ENCODE data around the gene ZSCAN4. TPM values are rescaled to one million over a fixed set of nuclear protein-coding genes. Genes with fewer than 3 reads are reported as not detected.
A peak's percentile ranks its signal among the peaks of the same experiment; 100 is the strongest.

Gene ZSCAN4
- total RNA-seq, 1 experiment from 2014 or later = not detected

GRCh38 chr19:57632987-57633831, 35.5 kb upstream of the ZSCAN4 start, which contains the start of gene ZNF211:
TSS of gene ZNF211 (plus strand) at chr19:57633168. CDS start at chr19:57633347, 179 bp downstream.
- DNase-seq (ENCODE audit: unreplicated experiment) = peak; percentile 96
- no peaks in the 10 kb centered on the region for H3K27me3 Mint-ChIP-seq (ENCODE audit: insufficient read depth, unreplicated experiment)
- intact Hi-C loops (cut with micrococcal nuclease) = no loop called here
- H3K27ac Mint-ChIP-seq (ENCODE audit: low read depth, unreplicated experiment) = peak within 1 kb of the TSS; percentile 94
- H3K36me3 Mint-ChIP-seq (ENCODE audit: insufficient read depth, unreplicated experiment) = peaks cover 31% of the 10 kb centered on the region
- peaks cover 16% of the 10 kb centered on the region for H3K4me1 Mint-ChIP-seq (ENCODE audit: insufficient read depth, unreplicated experiment)
- peak within 1 kb of the TSS; percentile 96 for H3K4me3 Mint-ChIP-seq (ENCODE audit: unreplicated experiment)
- POLR2A ChIA-PET = interaction anchor here (0.6 to 2.2 kb wide), 16 partner anchors 9 to 270 kb away, joined by 3 to 16 read pairs (median 4); partner anchors contain the start of genes ZNF134, ZNF551, ZNF552 and ZNF586
- TF ChIP-seq CTCF (IDR thresholded peaks at IDR 0.05; ENCODE audit: unreplicated experiment) = no peak
- CTCF ChIA-PET = interaction anchor here (0.7 to 1.1 kb wide), 3 partner anchors 21 to 596 kb away, joined by 3 read pairs; partner anchors contain the start of gene ZNF544
- no TSS peak for BruUV-seq (replicated peaks)
- peaks cover 21% of the 10 kb centered on the region for H3K9me3 Mint-ChIP-seq (ENCODE audit: unreplicated experiment)

- intact Hi-C loops (cut with micrococcal nuclease) = no loop called here
- Mint-ChIP-seq H3K4me3 (ENCODE audit: unreplicated experiment) (peak overlapping the region; percentile 96), H3K4me1 (ENCODE audit: insufficient read depth, unreplicated experiment) (peaks cover 16% of the 10 kb centered on the region), H3K9me3 (ENCODE audit: unreplicated experiment) (peaks cover 21% of the 10 kb centered on the region), H3K36me3 (ENCODE audit: insufficient read depth, unreplicated experiment) (peaks cover 34% of the 10 kb centered on the region), H3K27me3 (ENCODE audit: insufficient read depth, unreplicated experiment) (no peaks in the 10 kb centered on the region), H3K27ac (ENCODE audit: low read depth, unreplicated experiment) (peak overlapping the region; percentile 94)
- BruUV-seq (replicated peaks) = TSS peak; percentile 22
- POLR2A ChIA-PET = interaction anchor here (0.6 to 2.2 kb wide), 7 partner anchors 9 to 136 kb away, joined by 3 to 16 read pairs (median 4); partner anchors contain the start of genes ZNF134, ZNF551 and ZNF586
- no peak for TF ChIP-seq CTCF (IDR thresholded peaks at IDR 0.05; ENCODE audit: unreplicated experiment)
- CTCF ChIA-PET = interaction anchor here (1.1 kb wide), 1 partner anchor 595 kb away, joined by 3 read pairs; the partner anchor contains the start of gene ZNF544
- no peak for DNase-seq (ENCODE audit: unreplicated experiment)
Measured at GRCh38 chr19:57633832-57634131, 35.0 kb upstream of the ZSCAN4 start.

GRCh38 chr19:57637379-57637778, 31.4 kb upstream of the ZSCAN4 start:
- Mint-ChIP-seq H3K4me1 (ENCODE audit: insufficient read depth, unreplicated experiment) (peaks cover 16% of the 10 kb centered on the region), H3K36me3 (ENCODE audit: insufficient read depth, unreplicated experiment) (peaks cover 69% of the 10 kb centered on the region), H3K27me3 (ENCODE audit: insufficient read depth, unreplicated experiment) (no peaks in the 10 kb centered on the region), H3K27ac (ENCODE audit: low read depth, unreplicated experiment) (no peak overlapping the region), H3K9me3 (ENCODE audit: unreplicated experiment) (peaks cover 31% of the 10 kb centered on the region), H3K4me3 (ENCODE audit: unreplicated experiment) (no peak overlapping the region)
- ChIA-PET CTCF (interaction anchor here (0.6 kb wide), 1 partner anchor 53 kb away, joined by 6 read pairs; no protein-coding TSS in a partner anchor), POLR2A (interaction anchor here (0.7 to 1.0 kb wide), 2 partner anchors 44 to 182 kb away, joined by 3 to 4 read pairs; partner anchors contain the start of gene ZNF551)
- DNase-seq (ENCODE audit: unreplicated experiment) = no peak
- intact Hi-C loops (cut with micrococcal nuclease) = no loop called here
- BruUV-seq (replicated peaks) = no TSS peak
- TF ChIP-seq CTCF (IDR thresholded peaks at IDR 0.05; ENCODE audit: unreplicated experiment) = no peak

GRCh38 chr19:57641715-57642234, 27.0 kb upstream of the ZSCAN4 start:
- DNase-seq (ENCODE audit: unreplicated experiment) = no peak
- intact Hi-C loops (cut with micrococcal nuclease) = no loop called here
- no peak for TF ChIP-seq CTCF (IDR thresholded peaks at IDR 0.05; ENCODE audit: unreplicated experiment)
- Mint-ChIP-seq H3K36me3 (ENCODE audit: insufficient read depth, unreplicated experiment) (peaks cover 49% of the 10 kb centered on the region), H3K27me3 (ENCODE audit: insufficient read depth, unreplicated experiment) (no peaks in the 10 kb centered on the region), H3K4me3 (ENCODE audit: unreplicated experiment) (no peak overlapping the region), H3K4me1 (ENCODE audit: insufficient read depth, unreplicated experiment) (no peaks in the 10 kb centered on the region), H3K27ac (ENCODE audit: low read depth, unreplicated experiment) (no peak overlapping the region), H3K9me3 (ENCODE audit: unreplicated experiment) (peaks cover 36% of the 10 kb centered on the region)
- BruUV-seq (replicated peaks) = no TSS peak
- POLR2A ChIA-PET = interaction anchor here (3.0 kb wide), 1 partner anchor 8 kb away, joined by 13 read pairs; the partner anchor contains the start of gene ZNF211
- CTCF ChIA-PET = no interaction called here
